Uterus (tissue), 4 donors: ENCODE results near the gene TFF1. TPM values are rescaled to one million over a fixed set of nuclear protein-coding genes. Genes with fewer than 3 reads are reported as not detected.

Experiments
- DNase-seq, 2 donors: peaks; one replicate each; pipeline ENCODE4 v3.0.0-alpha.2; 2019 to 2020
- H3K27ac ChIP-seq, 2 donors: fragments of 200-600 bp; sonication (generic); 1 replicate in 1 of 2; 2 replicates in 1 of 2; pipeline ENCODE4 v1.5.1; 2016 to 2018
- H3K27me3 ChIP-seq, 2 donors: fragments of 200-600 bp; sonication (generic); one replicate each; pipeline ENCODE4 v1.5.1; 2018 to 2019; ENCODE audit warnings: control low read depth in 1 of 2
- H3K36me3 ChIP-seq, 2 donors: fragments of 200-600 bp; sonication (generic); one replicate each; pipeline ENCODE4 v1.5.1; 2019; ENCODE audit warnings: control low read depth in 1 of 2
- H3K4me1 ChIP-seq, 2 donors: fragments of 200-600 bp; sonication (generic); one replicate each; pipeline ENCODE4 v1.5.1; 2018 to 2019; ENCODE audit warnings: control low read depth in 1 of 2
- H3K4me3 ChIP-seq, 2 donors: fragments of 200-600 bp; sonication (generic); 1 replicate in 1 of 2; 2 replicates in 1 of 2; pipeline ENCODE4 v1.5.1; 2018 to 2019; ENCODE audit warnings: mild to moderate bottlenecking in 1 of 2
- H3K9me3 ChIP-seq, 2 donors: fragments of 200-600 bp; sonication (generic); one replicate each; pipeline ENCODE4 v1.5.1; 2019; ENCODE audit warnings: control low read depth in 1 of 2
- CTCF ChIP-seq, 4 experiments: fragments of 200-600 bp in 2 of 4; fragments of 450-650 bp in 2 of 4; sonication (generic) in 2 of 4; IDR thresholded peaks; one replicate each; pipeline ENCODE4 v1.5.1; 2016 to 2019; ENCODE audit warnings: antibody characterized with exemption in 4 of 4, mild to moderate bottlenecking in 2 of 4, moderate library complexity in 1 of 4
- POLR2A ChIP-seq, 2 donors: fragments of 450-650 bp; IDR thresholded peaks; one replicate each; pipeline ENCODE4 v1.6.1; 2016; ENCODE audit warnings: antibody characterized with exemption in 2 of 2, mild to moderate bottlenecking in 1 of 2, moderate library complexity in 1 of 2
- intact Hi-C: fragments of 100-400 bp; cut with DNase I; formaldehyde crosslinking; loops from one replicate; pipeline ENCODE4 v1.15.1; 2023; ENCODE audit warnings: low total_unique reads
- total RNA-seq, 4 donors: library from RNA; depleted of rRNA in 3 of 4; stranded (reverse); fragments of >200 nt in 3 of 4; gene quantifications; one replicate each; pipeline versions ENCODE4 v1.1.0 to v1.2.4, GENCODE V29; 2014 to 2023
- donor health status: DM: yes; HTN: yes; CAD: no.

The TFF1 gene
- total RNA-seq, 4 donors from 2014 or later = not detected

- H3K4me3 ChIP-seq = no peak overlapping the region
- no peaks in the 10 kb centered on the region for H3K9me3 ChIP-seq
- intact Hi-C loops = no loop called here
- no peaks in the 10 kb centered on the region for H3K36me3 ChIP-seq
- no peak overlapping the region for H3K27ac ChIP-seq
- H3K27me3 ChIP-seq = peaks cover 0 to 9% of the 10 kb centered on the region in 2 donors
- TF ChIP-seq POLR2A (IDR thresholded peaks at IDR 0.05) (no peak), CTCF (IDR thresholded peaks at IDR 0.05) (no peak)
- H3K4me1 ChIP-seq = no peaks in the 10 kb centered on the region
- peak in 1 of 2 donors; percentile 1 for DNase-seq
Observed at GRCh38 chr21:42332557-42333317, 33.6 kb downstream of the TFF1 start.

GRCh38 chr21:42331660-42332059 lies 34.7 kb downstream of the TFF1 start:
- no peak for TF ChIP-seq POLR2A (IDR thresholded peaks at IDR 0.05)
- no peak for TF ChIP-seq CTCF (IDR thresholded peaks at IDR 0.05)
- DNase-seq = no peak
- Histone ChIP-seq H3K27ac (no peak overlapping the region), H3K36me3 (no peaks in the 10 kb centered on the region), H3K4me3 (no peak overlapping the region), H3K27me3 (peaks cover 0 to 9% of the 10 kb centered on the region in 2 donors), H3K9me3 (no peaks in the 10 kb centered on the region), H3K4me1 (no peaks in the 10 kb centered on the region)
- intact Hi-C loops = no loop called here

- Histone ChIP-seq H3K4me3 (no peak overlapping the region), H3K36me3 (no peaks in the 10 kb centered on the region), H3K4me1 (no peaks in the 10 kb centered on the region), H3K27me3 (peaks cover 0 to 9% of the 10 kb centered on the region in 2 donors), H3K27ac (no peak overlapping the region), H3K9me3 (no peaks in the 10 kb centered on the region)
- TF ChIP-seq POLR2A (IDR thresholded peaks at IDR 0.05) (no peak), CTCF (IDR thresholded peaks at IDR 0.05) (no peak)
- intact Hi-C loops = no loop called here
- no peak for DNase-seq
Observed at GRCh38 chr21:42330380-42331371, 35.7 kb downstream of the TFF1 start.

GRCh38 chr21:42324896-42325295 lies 41.4 kb downstream of the TFF1 start:
- intact Hi-C loops = no loop called here
- no peaks in the 10 kb centered on the region for H3K9me3 ChIP-seq
- no peaks in the 10 kb centered on the region for H3K36me3 ChIP-seq
- TF ChIP-seq CTCF (IDR thresholded peaks at IDR 0.05) = no peak
- no peak for TF ChIP-seq POLR2A (IDR thresholded peaks at IDR 0.05)
- H3K27me3 ChIP-seq = no peaks in the 10 kb centered on the region
- no peaks in the 10 kb centered on the region for H3K4me1 ChIP-seq
- H3K4me3 ChIP-seq = no peak overlapping the region
- no peak overlapping the region for H3K27ac ChIP-seq
- no peak for DNase-seq

- TF ChIP-seq POLR2A (IDR thresholded peaks at IDR 0.05) (no peak), CTCF (IDR thresholded peaks at IDR 0.05) (no peak)
- no peaks in the 10 kb centered on the region for H3K27me3 ChIP-seq
- no peaks in the 10 kb centered on the region for H3K4me1 ChIP-seq
- H3K9me3 ChIP-seq = no peaks in the 10 kb centered on the region
- no peak for DNase-seq
- H3K4me3 ChIP-seq = no peak overlapping the region
- H3K27ac ChIP-seq = no peak overlapping the region
- intact Hi-C loops = no loop called here
- no peaks in the 10 kb centered on the region for H3K36me3 ChIP-seq
Observed at GRCh38 chr21:42321845-42322244, 44.5 kb downstream of the TFF1 start.
